Memory B cell (primary cell): ENCODE measurements around the gene BCAS3.

Experiments
- ATAC-seq: fragments of 150-1000 bp; cut with Tn5 transposase; 2 replicates; pipeline ENCODE4 v1.10.0; 2021; ENCODE audit warnings: low read depth, mild to moderate bottlenecking, moderate library complexity
- DNase-seq, 2 donors: peaks; one replicate each; pipeline ENCODE4 v3.0.0; 2022; ENCODE audit warnings: low spot score in 2 of 2
- H3K27ac Mint-ChIP-seq: one replicate; pipeline ENCODE4 v1.8.0; 2022; ENCODE audit warnings: mild to moderate bottlenecking, moderate library complexity, mixed read lengths
- H3K27me3 Mint-ChIP-seq: one replicate; pipeline ENCODE4 v1.8.0; 2022; ENCODE audit warnings: mixed read lengths
- H3K36me3 Mint-ChIP-seq: one replicate; pipeline ENCODE4 v1.8.0; 2022; ENCODE audit warnings: mild to moderate bottlenecking, mixed read lengths
- H3K4me1 Mint-ChIP-seq: one replicate; pipeline ENCODE4 v1.8.0; 2022; ENCODE audit warnings: mixed read lengths
- H3K4me3 Mint-ChIP-seq: one replicate; pipeline ENCODE4 v1.8.0; 2022; ENCODE audit warnings: mild to moderate bottlenecking, moderate library complexity, mixed read lengths
- H3K9me3 Mint-ChIP-seq: one replicate; pipeline ENCODE4 v1.8.0; 2022; ENCODE audit warnings: mixed read lengths

The BCAS3 gene

DNA sequence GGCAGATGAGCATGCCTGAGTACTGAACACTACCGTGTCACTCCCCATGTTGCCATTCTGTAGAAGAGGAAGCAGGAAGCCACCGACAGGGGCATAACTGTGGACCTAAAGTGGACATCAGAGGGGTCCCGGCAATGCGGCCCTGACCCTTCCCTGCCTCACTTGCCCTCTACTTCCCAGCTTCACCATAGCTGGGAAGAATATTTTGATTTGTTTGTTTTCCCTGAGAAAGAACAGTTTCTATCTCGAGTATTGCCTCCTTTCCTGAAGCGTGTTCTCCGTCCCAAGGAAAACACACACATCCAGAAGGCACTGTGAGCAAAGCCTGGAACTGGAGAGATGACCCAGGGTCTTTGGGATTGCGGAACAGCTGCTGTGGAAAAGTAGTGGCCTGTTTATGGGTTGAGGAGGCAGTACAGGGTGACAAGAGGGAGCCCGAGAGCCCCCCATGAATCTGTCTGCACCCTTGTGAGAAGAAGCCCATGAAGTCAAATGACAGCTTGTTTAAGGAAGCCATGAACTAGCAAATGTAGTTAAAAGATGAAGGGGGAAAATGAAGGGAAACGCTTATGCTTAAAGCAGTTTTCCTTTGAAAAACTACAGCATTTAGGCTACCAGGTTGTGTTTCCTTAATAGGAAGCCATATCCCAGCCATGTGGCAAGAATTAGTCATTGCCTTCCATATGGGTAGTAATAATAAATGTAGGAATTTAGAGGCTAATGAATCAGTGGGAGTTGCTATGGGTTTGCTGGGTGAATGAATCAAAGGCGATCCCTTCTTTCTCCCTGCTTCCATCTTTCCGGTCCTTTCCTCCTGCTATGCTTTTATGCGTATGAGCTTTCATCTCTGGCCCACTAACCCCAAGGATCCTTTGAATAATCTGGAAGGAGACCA, 632.0 kb downstream of the BCAS3 start:
- no peak overlapping the region for H3K4me3 Mint-ChIP-seq
- no peaks in the 10 kb centered on the region for H3K9me3 Mint-ChIP-seq
- no peak for DNase-seq
- H3K27me3 Mint-ChIP-seq = no peaks in the 10 kb centered on the region
- H3K36me3 Mint-ChIP-seq = peaks cover 3% of the 10 kb centered on the region
- no peak for ATAC-seq
- no peak overlapping the region for H3K27ac Mint-ChIP-seq
- H3K4me1 Mint-ChIP-seq = no peaks in the 10 kb centered on the region

DNA sequence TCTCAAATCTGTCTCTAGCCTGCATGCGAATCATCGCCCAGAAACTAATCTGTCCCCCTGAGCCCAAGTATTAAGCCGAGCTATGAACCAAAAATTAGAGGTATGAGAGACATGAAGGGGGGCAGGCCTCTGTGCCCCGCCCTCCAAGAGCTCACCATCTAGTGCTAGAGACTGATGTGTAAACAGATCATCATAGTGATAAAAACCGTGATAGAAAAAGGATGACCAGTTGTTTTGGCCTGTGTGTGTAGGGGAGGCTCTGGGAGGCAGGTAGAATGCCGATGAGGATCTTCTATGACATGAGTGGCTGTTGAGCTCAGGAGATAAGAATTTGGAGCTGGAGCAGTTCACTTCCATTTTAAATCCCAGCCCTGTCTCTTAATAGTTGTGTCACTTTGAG, 632.9 kb downstream of the BCAS3 start:
- DNase-seq (no peak), ATAC-seq (no peak)
- H3K27me3 Mint-ChIP-seq = no peaks in the 10 kb centered on the region
- H3K4me3 Mint-ChIP-seq = no peak overlapping the region
- H3K27ac Mint-ChIP-seq = no peak overlapping the region
- no peaks in the 10 kb centered on the region for H3K4me1 Mint-ChIP-seq
- peaks cover 6% of the 10 kb centered on the region for H3K36me3 Mint-ChIP-seq
- H3K9me3 Mint-ChIP-seq = no peaks in the 10 kb centered on the region

GRCh38 chr17:61312406-61313295, 635.0 kb downstream of the BCAS3 start:
- no peak for ATAC-seq

DNA sequence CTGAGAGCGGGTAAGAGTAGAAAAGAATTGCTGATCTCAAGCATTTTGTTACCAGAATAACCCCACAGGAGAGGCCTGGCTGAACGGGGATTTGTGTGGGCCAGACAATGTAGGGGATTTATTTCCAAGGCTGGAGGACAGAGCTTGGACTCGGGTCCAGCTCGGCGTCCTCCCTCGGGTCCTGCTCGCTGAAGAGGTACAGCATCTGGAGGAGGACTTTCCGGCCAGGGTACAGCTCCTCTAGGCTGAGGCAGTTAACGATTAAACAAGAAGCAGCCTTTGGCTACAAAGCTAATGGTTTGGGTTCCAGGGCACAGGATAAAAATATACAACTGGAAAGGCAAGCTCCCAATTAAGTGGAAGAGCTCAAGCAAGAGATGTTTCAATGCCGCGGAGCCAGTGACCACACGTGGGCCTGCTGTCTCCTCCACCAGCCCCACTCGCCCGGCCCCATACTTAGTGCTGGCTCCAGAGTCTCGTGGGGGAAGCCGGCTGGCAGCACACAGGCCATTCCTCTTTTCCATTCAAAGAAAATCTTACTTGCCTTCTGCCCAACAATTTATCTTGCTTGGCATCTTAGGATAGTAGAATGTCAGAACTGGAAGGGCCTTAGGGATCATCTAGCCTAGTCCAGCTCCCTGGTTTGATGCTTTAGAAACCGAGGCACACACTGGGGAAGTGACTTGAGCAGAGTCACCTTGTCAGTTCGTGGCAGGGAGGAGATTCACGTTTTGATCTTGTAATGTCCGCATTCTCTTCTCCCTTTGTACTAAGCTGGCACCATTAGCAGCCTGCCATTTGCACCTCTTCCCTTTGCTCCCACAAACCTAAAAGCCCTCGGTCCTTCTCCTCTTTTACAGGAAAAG, 636.0 kb downstream of the BCAS3 start:
- Mint-ChIP-seq H3K4me3 (no peak overlapping the region), H3K27me3 (no peaks in the 10 kb centered on the region), H3K27ac (no peak overlapping the region), H3K9me3 (no peaks in the 10 kb centered on the region), H3K4me1 (no peaks in the 10 kb centered on the region), H3K36me3 (peaks cover 6% of the 10 kb centered on the region)
- no peak for DNase-seq
- no peak for ATAC-seq

More at GRCh38 chr17:61312406-61313295, 635.0 kb downstream of the BCAS3 start:
- no peaks in the 10 kb centered on the region for H3K27me3 Mint-ChIP-seq
- peaks cover 6% of the 10 kb centered on the region for H3K36me3 Mint-ChIP-seq
- no peak for DNase-seq
- H3K4me3 Mint-ChIP-seq = no peak overlapping the region
- H3K4me1 Mint-ChIP-seq = no peaks in the 10 kb centered on the region
- H3K9me3 Mint-ChIP-seq = no peaks in the 10 kb centered on the region
- H3K27ac Mint-ChIP-seq = no peak overlapping the region

DNA sequence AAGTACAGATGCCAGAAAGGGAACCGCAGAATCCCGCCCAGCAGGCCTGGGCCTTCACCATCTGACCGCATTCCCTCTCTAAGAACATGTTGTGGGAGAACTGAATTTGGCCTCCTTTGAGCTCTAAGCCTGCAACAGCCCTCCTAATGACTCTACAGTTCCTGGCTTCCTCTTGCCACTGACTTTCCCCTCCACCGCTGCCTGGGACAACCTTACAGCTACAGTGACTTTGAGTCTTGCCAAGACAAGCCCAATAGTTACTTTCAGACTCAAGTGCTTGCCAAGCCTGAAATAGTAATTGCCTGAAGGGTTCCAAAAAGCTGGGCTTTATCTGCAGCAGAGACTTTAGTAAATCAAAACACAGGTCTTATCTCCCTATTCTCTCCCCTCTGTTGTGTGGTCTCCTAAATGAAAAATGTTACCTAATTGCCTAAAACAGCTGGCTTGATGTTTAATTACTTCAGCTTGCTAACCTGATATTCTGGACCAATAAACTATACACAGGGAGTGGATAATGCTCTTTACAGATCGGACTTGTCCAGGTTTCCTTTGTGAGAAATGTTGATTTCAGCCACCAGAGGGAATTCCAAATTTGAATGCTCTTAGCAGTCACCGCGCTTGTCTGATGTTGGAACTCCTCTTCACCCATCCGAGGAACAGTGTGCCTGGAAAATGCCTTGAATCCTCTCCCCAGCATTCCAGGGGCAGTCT, 636.9 kb downstream of the BCAS3 start:
- H3K9me3 Mint-ChIP-seq = no peaks in the 10 kb centered on the region
- H3K27me3 Mint-ChIP-seq = no peaks in the 10 kb centered on the region
- DNase-seq (no peak), ATAC-seq (no peak)
- no peak overlapping the region for H3K27ac Mint-ChIP-seq
- no peaks in the 10 kb centered on the region for H3K4me1 Mint-ChIP-seq
- peaks cover 6% of the 10 kb centered on the region for H3K36me3 Mint-ChIP-seq
- H3K4me3 Mint-ChIP-seq = no peak overlapping the region

DNA sequence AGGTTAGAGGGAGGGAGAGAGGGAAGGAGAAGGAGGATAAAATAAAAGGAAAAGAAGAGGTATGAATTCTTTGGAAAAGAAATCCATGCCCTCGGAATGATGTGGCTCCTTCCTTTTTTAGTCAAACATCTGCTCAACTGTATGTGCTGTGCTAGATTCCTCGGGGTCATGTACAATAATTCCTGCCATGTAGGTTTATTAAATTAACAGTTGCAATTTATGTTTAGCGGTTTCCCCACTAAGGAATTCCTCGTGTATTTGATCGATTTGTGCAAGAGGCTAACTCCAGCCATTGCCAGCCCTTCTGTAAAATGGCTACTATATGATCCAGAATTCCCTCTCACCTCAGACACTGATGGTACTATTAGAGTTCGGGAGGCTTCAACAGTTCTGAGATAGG, 639.0 kb downstream of the BCAS3 start:
- no peaks in the 10 kb centered on the region for H3K9me3 Mint-ChIP-seq
- H3K4me3 Mint-ChIP-seq = no peak overlapping the region
- no peaks in the 10 kb centered on the region for H3K4me1 Mint-ChIP-seq
- ATAC-seq (no peak), DNase-seq (no peak)
- H3K36me3 Mint-ChIP-seq = peaks cover 9% of the 10 kb centered on the region
- no peaks in the 10 kb centered on the region for H3K27me3 Mint-ChIP-seq
- H3K27ac Mint-ChIP-seq = no peak overlapping the region

DNA sequence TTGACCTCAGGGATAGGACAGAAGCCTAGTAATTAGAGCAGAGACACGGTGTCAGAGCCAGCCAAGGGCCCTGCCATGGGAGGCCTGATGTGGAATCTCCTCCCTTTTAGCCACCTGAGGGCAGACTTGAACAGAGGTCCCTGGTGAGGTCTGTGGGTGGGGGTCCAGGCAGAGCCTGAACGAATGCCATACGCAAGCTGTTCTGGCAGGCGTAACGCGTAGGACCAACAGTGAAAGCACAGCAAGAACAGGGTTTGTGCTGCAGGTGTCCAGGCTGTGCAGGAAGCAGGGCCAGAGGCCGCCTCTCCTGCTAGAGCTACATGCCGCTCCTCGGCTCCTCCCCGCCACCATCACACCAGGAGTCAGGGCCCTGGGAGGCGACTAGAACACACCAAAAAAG, 640.1 kb downstream of the BCAS3 start:
- no peak for DNase-seq
- H3K27ac Mint-ChIP-seq = no peak overlapping the region
- H3K27me3 Mint-ChIP-seq = no peaks in the 10 kb centered on the region
- no peaks in the 10 kb centered on the region for H3K4me1 Mint-ChIP-seq
- no peak overlapping the region for H3K4me3 Mint-ChIP-seq
- ATAC-seq = no peak
- H3K9me3 Mint-ChIP-seq = no peaks in the 10 kb centered on the region
- H3K36me3 Mint-ChIP-seq = peaks cover 9% of the 10 kb centered on the region

GRCh38 chr17:61318684-61319098, 641.0 kb downstream of the BCAS3 start:
- Mint-ChIP-seq H3K27me3 (no peaks in the 10 kb centered on the region), H3K4me1 (no peaks in the 10 kb centered on the region), H3K9me3 (no peaks in the 10 kb centered on the region), H3K4me3 (no peak overlapping the region), H3K36me3 (peaks cover 7% of the 10 kb centered on the region), H3K27ac (no peak overlapping the region)
- ATAC-seq = no peak
- DNase-seq = no peak

DNA sequence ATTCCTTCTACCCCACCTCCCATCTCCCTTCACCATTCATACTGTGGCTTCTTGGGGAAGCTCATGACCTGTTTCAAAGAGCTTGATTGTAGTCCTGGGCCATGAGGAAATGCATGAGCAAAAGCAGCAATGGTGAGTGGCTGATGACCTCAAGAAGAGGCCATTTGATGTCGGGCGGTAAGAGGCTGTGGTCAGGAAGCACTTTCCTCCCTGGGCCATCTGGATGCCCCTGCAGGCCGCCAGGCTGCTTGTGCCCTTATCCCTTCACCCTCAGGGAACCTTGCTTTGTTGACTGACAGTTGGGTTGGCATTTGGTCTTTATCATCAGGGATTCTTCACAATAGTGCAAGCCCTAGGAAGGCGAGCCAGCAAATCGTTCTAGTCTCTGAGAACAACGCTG, 643.7 kb downstream of the BCAS3 start:
- H3K4me3 Mint-ChIP-seq = no peak overlapping the region
- H3K9me3 Mint-ChIP-seq = no peaks in the 10 kb centered on the region
- no peak overlapping the region for H3K27ac Mint-ChIP-seq
- H3K4me1 Mint-ChIP-seq = no peaks in the 10 kb centered on the region
- DNase-seq (no peak), ATAC-seq (no peak)
- H3K27me3 Mint-ChIP-seq = no peaks in the 10 kb centered on the region
- H3K36me3 Mint-ChIP-seq = peaks cover 4% of the 10 kb centered on the region

GRCh38 chr17:61322325-61323002, 644.8 kb downstream of the BCAS3 start:
- H3K9me3 Mint-ChIP-seq = no peaks in the 10 kb centered on the region
- H3K27me3 Mint-ChIP-seq = no peaks in the 10 kb centered on the region
- DNase-seq (no peak), ATAC-seq (no peak)
- H3K36me3 Mint-ChIP-seq = peaks cover 8% of the 10 kb centered on the region
- H3K4me1 Mint-ChIP-seq = no peaks in the 10 kb centered on the region
- no peak overlapping the region for H3K27ac Mint-ChIP-seq
- no peak overlapping the region for H3K4me3 Mint-ChIP-seq

- Mint-ChIP-seq H3K4me3 (no peak overlapping the region), H3K27me3 (no peaks in the 10 kb centered on the region), H3K9me3 (no peaks in the 10 kb centered on the region), H3K27ac (no peak overlapping the region), H3K36me3 (peaks cover 8% of the 10 kb centered on the region), H3K4me1 (no peaks in the 10 kb centered on the region)
- DNase-seq (no peak), ATAC-seq (no peak)
Observed at GRCh38 chr17:61323003-61323908, 645.6 kb downstream of the BCAS3 start.
